HUDEP-2 (cell line): ENCODE results near the gene USP5.
A peak's percentile ranks its signal among the peaks of the same experiment; 100 is the strongest.

ENCODE experiments used
- DNase-seq, 76 experiments: peaks; one replicate each; lab custom pipeline; 2025; ENCODE audit not compliant: unreplicated experiment in 76 of 76; lab: John Stamatoyannopoulos, UW

USP5 gene

GRCh38 chr12:6851921-6852650 is at the start of gene USP5:
TSS of gene USP5 (plus strand) at chr12:6852150. CDS start at chr12:6852180, 30 bp downstream.
- peak; percentile 60 to 99 (median 97) for DNase-seq

GRCh38 chr12:6807170-6807569 is 44.8 kb upstream of the USP5 start:
- no peak for DNase-seq

- no peak for DNase-seq
Measured at GRCh38 chr12:6809056-6809455, 42.9 kb upstream of the USP5 start.

GRCh38 chr12:6810758-6811157 is 41.2 kb upstream of the USP5 start:
- no peak for DNase-seq

GRCh38 chr12:6813363-6813762 is 38.6 kb upstream of the USP5 start:
- no peak for DNase-seq

GRCh38 chr12:6816598-6816997 is 35.4 kb upstream of the USP5 start:
- DNase-seq = no peak

- no peak for DNase-seq
Measured at GRCh38 chr12:6817098-6817497, 34.9 kb upstream of the USP5 start.

- no peak for DNase-seq
Measured at GRCh38 chr12:6817662-6818157, 34.2 kb upstream of the USP5 start.

GRCh38 chr12:6818222-6818621 is 33.7 kb upstream of the USP5 start:
- DNase-seq = no peak

- no peak for DNase-seq
Measured at GRCh38 chr12:6818645-6819044, 33.3 kb upstream of the USP5 start.

- DNase-seq = no peak
Measured at GRCh38 chr12:6819106-6820030, 32.6 kb upstream of the USP5 start.

- no peak for DNase-seq
Measured at GRCh38 chr12:6820166-6820565, 31.8 kb upstream of the USP5 start.

- DNase-seq = no peak
Measured at GRCh38 chr12:6821591-6822425, 30.1 kb upstream of the USP5 start, which contains the start of gene GPR162. TSS of gene GPR162 (plus strand) at chr12:6821821. CDS start at chr12:6823899, 2,078 bp downstream.

- no peak for DNase-seq
Measured at GRCh38 chr12:6822426-6823135, 29.4 kb upstream of the USP5 start.

- no peak for DNase-seq
Measured at GRCh38 chr12:6823182-6824084, 28.5 kb upstream of the USP5 start.

GRCh38 chr12:6824085-6824775 is 27.7 kb upstream of the USP5 start:
- no peak for DNase-seq

- DNase-seq = no peak
Measured at GRCh38 chr12:6824901-6825381, 27.0 kb upstream of the USP5 start.
